HL-60 (cell line): ENCODE measurements around the gene MAP4K4.

Experiments
- DNase-seq, 2 experiments: peaks; one replicate each; pipeline ENCODE4 v3.0.0-alpha.2; 2010 to 2020; ENCODE audit warnings: low read depth in 1 of 2, low spot score in 1 of 2
- H3K27ac ChIP-seq: fragments of 250-450 bp; sonication (Bioruptor Pico); replicated peaks from 2 replicates; pipeline ENCODE4 v1.5.1; 2020; ENCODE audit warnings: mild to moderate bottlenecking, moderate library complexity
- H3K27me3 ChIP-seq: fragments of 250-450 bp; sonication (Bioruptor Pico); 2 replicates; pipeline ENCODE4 v1.5.1; 2021; ENCODE audit warnings: mild to moderate bottlenecking, moderate library complexity; ENCODE audit not compliant: insufficient read depth, poor library complexity, severe bottlenecking
- H3K4me3 ChIP-seq: replicated peaks from 2 replicates; pipeline ENCODE4 v1.5.1; 2011; ENCODE audit warnings: mild to moderate bottlenecking, control low read depth, low read length; ENCODE audit not compliant: insufficient read depth
- GABPA ChIP-seq: IDR thresholded peaks from 2 replicates; pipeline ENCODE4 v1.6.1; 2012; ENCODE audit warnings: low read depth
- POLR2AphosphoS5 ChIP-seq: IDR thresholded peaks from 2 replicates; pipeline ENCODE4 v1.6.1; 2012; ENCODE audit warnings: low read depth
- SPI1 ChIP-seq: IDR thresholded peaks from 2 replicates; pipeline ENCODE4 v1.6.1; 2012; ENCODE audit warnings: low read depth, mild to moderate bottlenecking, borderline replicate concordance
- TF ChIP-seq, protein P1 (sequence below): IDR thresholded peaks from one replicate; pipeline ENCODE4 v1.5.1; 2011; ENCODE audit warnings: low read length, control low read depth, inconsistent platforms; ENCODE audit not compliant: insufficient read depth
- TF ChIP-seq, protein P2 (sequence below): IDR thresholded peaks from 2 replicates; pipeline ENCODE4 v1.6.1; 2012; ENCODE audit warnings: low read depth; ENCODE audit not compliant: insufficient replicate concordance

MAP4K4 gene

GRCh38 chr2:101672047-101672446, 25.5 kb upstream of the MAP4K4 start:
- Histone ChIP-seq H3K4me3 (no peak overlapping the region), H3K27ac (no peak overlapping the region), H3K27me3 (no peaks in the 10 kb centered on the region)
- TF ChIP-seq, protein P1, sequence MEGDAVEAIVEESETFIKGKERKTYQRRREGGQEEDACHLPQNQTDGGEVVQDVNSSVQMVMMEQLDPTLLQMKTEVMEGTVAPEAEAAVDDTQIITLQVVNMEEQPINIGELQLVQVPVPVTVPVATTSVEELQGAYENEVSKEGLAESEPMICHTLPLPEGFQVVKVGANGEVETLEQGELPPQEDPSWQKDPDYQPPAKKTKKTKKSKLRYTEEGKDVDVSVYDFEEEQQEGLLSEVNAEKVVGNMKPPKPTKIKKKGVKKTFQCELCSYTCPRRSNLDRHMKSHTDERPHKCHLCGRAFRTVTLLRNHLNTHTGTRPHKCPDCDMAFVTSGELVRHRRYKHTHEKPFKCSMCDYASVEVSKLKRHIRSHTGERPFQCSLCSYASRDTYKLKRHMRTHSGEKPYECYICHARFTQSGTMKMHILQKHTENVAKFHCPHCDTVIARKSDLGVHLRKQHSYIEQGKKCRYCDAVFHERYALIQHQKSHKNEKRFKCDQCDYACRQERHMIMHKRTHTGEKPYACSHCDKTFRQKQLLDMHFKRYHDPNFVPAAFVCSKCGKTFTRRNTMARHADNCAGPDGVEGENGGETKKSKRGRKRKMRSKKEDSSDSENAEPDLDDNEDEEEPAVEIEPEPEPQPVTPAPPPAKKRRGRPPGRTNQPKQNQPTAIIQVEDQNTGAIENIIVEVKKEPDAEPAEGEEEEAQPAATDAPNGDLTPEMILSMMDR = no peak
- TF ChIP-seq POLR2AphosphoS5 (no peak), GABPA (no peak), SPI1 (no peak)
- TF ChIP-seq, protein P2, sequence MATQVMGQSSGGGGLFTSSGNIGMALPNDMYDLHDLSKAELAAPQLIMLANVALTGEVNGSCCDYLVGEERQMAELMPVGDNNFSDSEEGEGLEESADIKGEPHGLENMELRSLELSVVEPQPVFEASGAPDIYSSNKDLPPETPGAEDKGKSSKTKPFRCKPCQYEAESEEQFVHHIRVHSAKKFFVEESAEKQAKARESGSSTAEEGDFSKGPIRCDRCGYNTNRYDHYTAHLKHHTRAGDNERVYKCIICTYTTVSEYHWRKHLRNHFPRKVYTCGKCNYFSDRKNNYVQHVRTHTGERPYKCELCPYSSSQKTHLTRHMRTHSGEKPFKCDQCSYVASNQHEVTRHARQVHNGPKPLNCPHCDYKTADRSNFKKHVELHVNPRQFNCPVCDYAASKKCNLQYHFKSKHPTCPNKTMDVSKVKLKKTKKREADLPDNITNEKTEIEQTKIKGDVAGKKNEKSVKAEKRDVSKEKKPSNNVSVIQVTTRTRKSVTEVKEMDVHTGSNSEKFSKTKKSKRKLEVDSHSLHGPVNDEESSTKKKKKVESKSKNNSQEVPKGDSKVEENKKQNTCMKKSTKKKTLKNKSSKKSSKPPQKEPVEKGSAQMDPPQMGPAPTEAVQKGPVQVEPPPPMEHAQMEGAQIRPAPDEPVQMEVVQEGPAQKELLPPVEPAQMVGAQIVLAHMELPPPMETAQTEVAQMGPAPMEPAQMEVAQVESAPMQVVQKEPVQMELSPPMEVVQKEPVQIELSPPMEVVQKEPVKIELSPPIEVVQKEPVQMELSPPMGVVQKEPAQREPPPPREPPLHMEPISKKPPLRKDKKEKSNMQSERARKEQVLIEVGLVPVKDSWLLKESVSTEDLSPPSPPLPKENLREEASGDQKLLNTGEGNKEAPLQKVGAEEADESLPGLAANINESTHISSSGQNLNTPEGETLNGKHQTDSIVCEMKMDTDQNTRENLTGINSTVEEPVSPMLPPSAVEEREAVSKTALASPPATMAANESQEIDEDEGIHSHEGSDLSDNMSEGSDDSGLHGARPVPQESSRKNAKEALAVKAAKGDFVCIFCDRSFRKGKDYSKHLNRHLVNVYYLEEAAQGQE = no peak
- DNase-seq = no peak

DNA sequence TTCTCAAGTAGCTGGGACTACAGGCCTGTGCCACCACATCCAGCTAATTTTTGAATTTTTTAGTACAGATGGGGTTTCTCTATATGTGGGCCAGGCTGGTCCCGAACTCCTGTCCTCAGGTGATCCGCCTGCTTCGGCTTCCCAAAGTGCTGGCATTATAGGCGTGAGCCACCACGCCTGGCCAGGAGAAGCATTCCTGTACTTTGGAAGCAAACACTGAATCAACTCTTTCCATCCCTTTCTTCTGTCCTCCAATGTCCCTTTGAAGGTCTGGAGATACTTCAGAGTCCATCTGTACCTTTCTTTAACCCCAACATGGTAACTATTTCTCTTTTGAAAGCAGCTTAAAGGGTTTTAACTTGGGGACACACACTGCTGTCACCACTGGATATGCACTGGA, 23.6 kb upstream of the MAP4K4 start:
- Histone ChIP-seq H3K4me3 (no peak overlapping the region), H3K27me3 (no peaks in the 10 kb centered on the region), H3K27ac (no peak overlapping the region)
- no peak for DNase-seq
- TF ChIP-seq GABPA = no peak
- no peak for TF ChIP-seq POLR2AphosphoS5
- TF ChIP-seq, protein P2 = no peak

DNA sequence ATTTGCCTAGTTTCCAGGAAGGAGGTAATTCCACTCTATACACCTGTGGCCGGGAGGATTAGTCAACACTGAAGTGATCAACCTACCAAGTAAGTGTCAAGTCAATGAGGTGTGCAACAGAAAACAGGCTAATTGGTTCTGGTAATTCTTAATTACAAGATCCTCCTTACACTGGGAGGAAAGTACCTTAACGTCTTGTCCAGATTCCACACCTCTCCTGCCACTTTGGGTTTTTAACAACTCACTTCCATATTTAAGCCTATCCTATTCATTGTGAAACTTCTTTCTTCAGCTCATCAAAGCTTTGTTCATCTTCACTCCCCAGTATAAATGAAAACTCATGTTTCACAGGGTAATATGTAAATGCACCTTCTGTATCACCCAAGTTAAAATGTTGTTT, 22.0 kb upstream of the MAP4K4 start:
- H3K27me3 ChIP-seq = no peaks in the 10 kb centered on the region
- H3K4me3 ChIP-seq = no peak overlapping the region
- no peak for TF ChIP-seq POLR2AphosphoS5
- TF ChIP-seq GABPA = no peak
- TF ChIP-seq SPI1 = no peak
- TF ChIP-seq, protein P1 = no peak
- no peak for DNase-seq
- H3K27ac ChIP-seq = no peak overlapping the region

- Histone ChIP-seq H3K27ac (no peak overlapping the region), H3K4me3 (no peak overlapping the region), H3K27me3 (no peaks in the 10 kb centered on the region)
- TF ChIP-seq, protein P1 = no peak
- no peak for TF ChIP-seq POLR2AphosphoS5
- no peak for TF ChIP-seq GABPA
- TF ChIP-seq, protein P2 = no peak
- no peak for TF ChIP-seq SPI1
- no peak for DNase-seq
These were observed 20.8 kb upstream of the MAP4K4 start for GRCh38 chr2:101676674-101677073.
